Measurements from ENCODE around the gene SLC66A3.

- TF ChIP-seq MAX (IDR thresholded peaks at IDR 0.05; ENCODE audit: insufficient read depth, insufficient read length) = no peak
- TF ChIP-seq CTCF (IDR thresholded peaks at IDR 0.05; ENCODE audit: extremely low read depth in 1 of 2, insufficient read depth in 1 of 2, low read depth in 1 of 2, low read length in 2 of 2) = no peak
- TF ChIP-seq MYC (IDR thresholded peaks at IDR 0.05; ENCODE audit: low read depth, low read length) = no peak
- no peak for TF ChIP-seq EZH2 (IDR thresholded peaks at IDR 0.05; ENCODE audit: borderline replicate concordance, low read depth, low read length, severe bottlenecking)
- no peak for TF ChIP-seq POLR2AphosphoS5 (IDR thresholded peaks at IDR 0.05; ENCODE audit: insufficient read depth, low read depth, low read length)
- TF ChIP-seq POLR2A (IDR thresholded peaks at IDR 0.05; ENCODE audit: low read depth, low read length) = no peak
- no peak for TF ChIP-seq GATA2 (IDR thresholded peaks at IDR 0.05; ENCODE audit: insufficient read depth, insufficient read length, low read depth, low read length)
- no peak for TF ChIP-seq JUN (IDR thresholded peaks at IDR 0.05; ENCODE audit: borderline replicate concordance, insufficient read depth, insufficient read length, low read depth)
- TF ChIP-seq FOS (IDR thresholded peaks at IDR 0.05; ENCODE audit: borderline replicate concordance, insufficient read depth, low read length) = no peak
Measured at GRCh38 chr2:11201969-11202368, 46.7 kb downstream of the SLC66A3 start.
